Measurements from ENCODE around the gene MMP20. TPM values are rescaled to one million over a fixed set of nuclear protein-coding genes. Genes with fewer than 3 reads are reported as not detected.

MMP20 gene
- total and polyA plus RNA-seq, 4 donors = not detected

GRCh38 chr11:102626676-102627075, 1.5 kb upstream of the MMP20 start:
- Histone ChIP-seq H3K4me1 (ENCODE audit: control insufficient read depth in 5 of 5, insufficient read depth in 5 of 5, low read length in 5 of 5) (peaks cover 0 to 4% (median 0%) of the 10 kb centered on the region in 5 donors), H3K36me3 (ENCODE audit: control insufficient read depth in 4 of 4, insufficient read depth in 4 of 4, low read length in 4 of 4) (no peaks in the 10 kb centered on the region), H3K27me3 (ENCODE audit: control insufficient read depth in 3 of 3, insufficient read depth in 3 of 3, low read length in 2 of 3) (no peaks in the 10 kb centered on the region), H3K9ac (ENCODE audit: insufficient read depth in 1 of 2, low read length in 2 of 2) (no peak overlapping the region), H3K27ac (ENCODE audit: low read depth in 1 of 2, low read length in 1 of 2) (no peak overlapping the region), H3K9me3 (ENCODE audit: control insufficient read depth in 4 of 4, insufficient read depth in 3 of 4, low read length in 3 of 4) (no peaks in the 10 kb centered on the region), H3K4me3 (no peak overlapping the region)
- TF ChIP-seq CTCF (IDR thresholded peaks at IDR 0.05; ENCODE audit: control extremely low read depth, extremely low read depth) = no peak
- DNase-seq (no peak), ATAC-seq (ENCODE audit: insufficient read depth, low FRiP score) (no peak)
- WGBS, 2 donors = 68 to 90% methylated on average over 1 of the region's 1 CpG

GRCh38 chr11:102623998-102624397, 1.1 kb downstream of the MMP20 start:
- no peak overlapping the region for H3K27ac ChIP-seq (ENCODE audit: low read depth in 1 of 2, low read length in 1 of 2)
- no peaks in the 10 kb centered on the region for H3K9me3 ChIP-seq (ENCODE audit: control insufficient read depth in 4 of 4, insufficient read depth in 3 of 4, low read length in 3 of 4)
- H3K4me3 ChIP-seq = no peak overlapping the region
- H3K9ac ChIP-seq (ENCODE audit: insufficient read depth in 1 of 2, low read length in 2 of 2) = no peak overlapping the region
- TF ChIP-seq CTCF (IDR thresholded peaks at IDR 0.05; ENCODE audit: control extremely low read depth, extremely low read depth) = no peak
- 79 to 92% methylated on average over 8 of the region's 8 CpGs for WGBS, 2 donors
- peaks cover 0 to 4% (median 0%) of the 10 kb centered on the region in 5 donors for H3K4me1 ChIP-seq (ENCODE audit: control insufficient read depth in 5 of 5, insufficient read depth in 5 of 5, low read length in 5 of 5)
- H3K36me3 ChIP-seq (ENCODE audit: control insufficient read depth in 4 of 4, insufficient read depth in 4 of 4, low read length in 4 of 4) = no peaks in the 10 kb centered on the region
- DNase-seq (peak in 1 of 3 donors; percentile 26), ATAC-seq (ENCODE audit: insufficient read depth, low FRiP score) (no peak)
- no peaks in the 10 kb centered on the region for H3K27me3 ChIP-seq (ENCODE audit: control insufficient read depth in 3 of 3, insufficient read depth in 3 of 3, low read length in 2 of 3)

GRCh38 chr11:102623128-102623527, 2.0 kb downstream of the MMP20 start:
- 89 to 90% methylated on average over 5 of the region's 5 CpGs for WGBS, 2 donors
- ATAC-seq (ENCODE audit: insufficient read depth, low FRiP score) = no peak

More at GRCh38 chr11:102623128-102623527, 2.0 kb downstream of the MMP20 start:
- H3K27me3 ChIP-seq (ENCODE audit: control insufficient read depth in 3 of 3, insufficient read depth in 3 of 3, low read length in 2 of 3) = no peaks in the 10 kb centered on the region
- H3K4me1 ChIP-seq (ENCODE audit: control insufficient read depth in 5 of 5, insufficient read depth in 5 of 5, low read length in 5 of 5) = peaks cover 0 to 4% (median 0%) of the 10 kb centered on the region in 5 donors
- no peak for DNase-seq
- no peak overlapping the region for H3K9ac ChIP-seq (ENCODE audit: insufficient read depth in 1 of 2, low read length in 2 of 2)
- no peak overlapping the region for H3K27ac ChIP-seq (ENCODE audit: low read depth in 1 of 2, low read length in 1 of 2)
- no peak for TF ChIP-seq CTCF (IDR thresholded peaks at IDR 0.05; ENCODE audit: control extremely low read depth, extremely low read depth)
- H3K4me3 ChIP-seq = no peak overlapping the region
- H3K9me3 ChIP-seq (ENCODE audit: control insufficient read depth in 4 of 4, insufficient read depth in 3 of 4, low read length in 3 of 4) = no peaks in the 10 kb centered on the region
- no peaks in the 10 kb centered on the region for H3K36me3 ChIP-seq (ENCODE audit: control insufficient read depth in 4 of 4, insufficient read depth in 4 of 4, low read length in 4 of 4)
